ENCODE data around the gene CARNS1. TPM values are rescaled to one million over a fixed set of nuclear protein-coding genes. Genes with fewer than 3 reads are reported as not detected.

Gene CARNS1
- total and polyA plus RNA-seq, 9 of the 15 experiments (the other 6 are each of a cell fraction or from before 2014, with no cell fraction given): 0.01 to 0.18 (median 0.06) TPM; not detected in 3

GRCh38 chr11:67442504-67443404, 27.3 kb downstream of the CARNS1 start (continued):
- TF ChIP-seq BCL6 (CRISPR knock-in tag; IDR thresholded peaks at IDR 0.05) (no peak), SMARCA4 (IDR thresholded peaks at IDR 0.05) (no peak), IRF2 (CRISPR knock-in tag; IDR thresholded peaks at IDR 0.05) (no peak), ZNF143 (CRISPR knock-in tag; IDR thresholded peaks at IDR 0.05) (no peak), HDGF (IDR thresholded peaks at IDR 0.05) (no peak), ZNF512 (tag; IDR thresholded peaks at IDR 0.05) (no peak), BDP1 (IDR thresholded peaks at IDR 0.05; ENCODE audit: insufficient read depth, insufficient read length) (no peak), RAD21 (CRISPR knock-in tag; conservative IDR thresholded peaks at IDR 0.05 in 1 of 2, IDR thresholded peaks at IDR 0.05 in 1 of 2) (no peak), POLR3A (IDR thresholded peaks at IDR 0.05; ENCODE audit: borderline replicate concordance, extremely low read depth, insufficient read depth, insufficient read length) (no peak), RBM34 (IDR thresholded peaks at IDR 0.05; ENCODE audit: borderline replicate concordance, insufficient read depth, low read length) (no peak), PKNOX1 (IDR thresholded peaks at IDR 0.05) (no peak), DIDO1 (tag; IDR thresholded peaks at IDR 0.05; ENCODE audit: low read depth) (no peak), RBFOX2 (IDR thresholded peaks at IDR 0.05; ENCODE audit: low read depth, low read length) (peak; percentile 38), ZNF253 (CRISPR knock-in tag; conservative IDR thresholded peaks at IDR 0.05) (no peak), POLR2G (IDR thresholded peaks at IDR 0.05; ENCODE audit: low read depth, low read length) (peak; percentile 45), ZNF354B (CRISPR knock-in tag; IDR thresholded peaks at IDR 0.05) (no peak)

Data from K562 (cell line).